Spinal cord (tissue), 10 donors: ENCODE data around the gene SMARCE1. TPM values are rescaled to one million over a fixed set of nuclear protein-coding genes. Genes with fewer than 3 reads are reported as not detected.

ENCODE experiments used
- DNase-seq, 6 donors: peaks; one replicate each; pipeline versions ENCODE4 v3.0.0 to v3.0.0-alpha.2; 2013 to 2015; ENCODE audit warnings: low spot score in 6 of 6, low read depth in 4 of 6
- H3K27ac ChIP-seq: one replicate; pipeline ENCODE4 v1.5.1; 2013; ENCODE audit warnings: low read depth, low read length, control low read depth
- H3K27me3 ChIP-seq: one replicate; pipeline ENCODE4 v1.6.1; 2013; ENCODE audit warnings: low read length; ENCODE audit not compliant: control insufficient read depth, insufficient read depth
- H3K36me3 ChIP-seq: one replicate; pipeline ENCODE4 v1.6.1; 2013; ENCODE audit warnings: low read length; ENCODE audit not compliant: control insufficient read depth, insufficient read depth
- H3K4me1 ChIP-seq: one replicate; pipeline ENCODE4 v1.6.1; 2013; ENCODE audit warnings: low read length; ENCODE audit not compliant: control insufficient read depth, insufficient read depth
- H3K4me3 ChIP-seq: one replicate; pipeline ENCODE4 v1.5.1; 2013; ENCODE audit warnings: low read depth, low read length, control low read depth
- H3K9me3 ChIP-seq: one replicate; pipeline ENCODE4 v1.6.1; 2013; ENCODE audit warnings: low read length; ENCODE audit not compliant: control insufficient read depth, insufficient read depth
- WGBS: methylation state at CpG from one replicate; pipeline ENCODE4 v1.1.5; 2013; ENCODE audit warnings: missing lambda C conversion rate; ENCODE audit not compliant: insufficient coverage; 5-methylcytosine and 5-hydroxymethylcytosine counted together
- polyA plus RNA-seq, 2 donors: library from polyadenylated mRNA; unstranded; fragments of 120-200 nt; gene quantifications; one replicate each; pipeline ENCODE4 v1.2.1, GENCODE V29; 2013; ENCODE audit not compliant: insufficient read length in 2 of 2
- total RNA-seq, 2 donors: library from RNA; depleted of rRNA in 1 of 2; stranded (reverse); fragments of 120-200 nt in 1 of 2; fragments of >200 nt in 1 of 2; gene quantifications; one replicate each; pipeline versions ENCODE4 v1.2.3 to v1.2.4, GENCODE V29; 2013 to 2014
- donor health status: healthy.

Gene SMARCE1
- total and polyA plus RNA-seq, 4 donors, result 77.1 to 133 (median 121) TPM

DNA sequence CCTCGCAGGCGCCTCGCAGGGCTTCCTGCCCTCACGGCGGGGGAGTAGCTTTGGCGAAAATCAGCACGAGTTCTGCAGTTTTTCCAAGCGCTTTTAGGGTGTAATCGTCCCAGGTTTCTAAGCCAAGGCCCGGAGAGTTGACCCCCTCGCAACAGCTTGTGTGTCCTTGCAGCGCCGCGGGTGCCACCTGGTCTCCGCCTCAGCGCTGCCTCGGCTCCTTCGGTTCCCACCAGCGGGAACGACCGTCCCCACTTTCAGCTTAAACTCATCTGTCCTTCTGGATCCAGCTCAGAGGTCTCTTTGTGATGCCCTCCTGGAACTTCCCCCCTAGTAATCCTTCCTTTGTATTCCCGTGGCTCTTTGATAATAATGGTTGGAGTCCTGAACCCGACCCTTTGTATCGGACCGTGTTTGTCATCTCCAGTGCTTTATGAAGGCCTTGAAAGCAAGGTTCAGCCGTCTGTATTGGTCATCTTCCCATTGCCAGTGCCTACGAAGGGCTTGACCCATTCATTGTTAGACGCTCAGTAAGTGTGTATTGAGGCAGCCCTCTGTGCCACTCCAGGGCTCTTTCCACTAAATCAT, 858 bp upstream of the SMARCE1 start:
- 1% methylated on average over 27 of the region's 28 CpGs for WGBS
- Histone ChIP-seq H3K9me3 (no peaks in the 10 kb centered on the region), H3K36me3 (no peaks in the 10 kb centered on the region), H3K27ac (peak overlapping the region; percentile 91), H3K4me3 (peak overlapping the region; percentile 94), H3K4me1 (peaks cover 5% of the 10 kb centered on the region), H3K27me3 (no peaks in the 10 kb centered on the region)
- peak in 2 of 6 donors; percentile 56 to 61 for DNase-seq

DNA sequence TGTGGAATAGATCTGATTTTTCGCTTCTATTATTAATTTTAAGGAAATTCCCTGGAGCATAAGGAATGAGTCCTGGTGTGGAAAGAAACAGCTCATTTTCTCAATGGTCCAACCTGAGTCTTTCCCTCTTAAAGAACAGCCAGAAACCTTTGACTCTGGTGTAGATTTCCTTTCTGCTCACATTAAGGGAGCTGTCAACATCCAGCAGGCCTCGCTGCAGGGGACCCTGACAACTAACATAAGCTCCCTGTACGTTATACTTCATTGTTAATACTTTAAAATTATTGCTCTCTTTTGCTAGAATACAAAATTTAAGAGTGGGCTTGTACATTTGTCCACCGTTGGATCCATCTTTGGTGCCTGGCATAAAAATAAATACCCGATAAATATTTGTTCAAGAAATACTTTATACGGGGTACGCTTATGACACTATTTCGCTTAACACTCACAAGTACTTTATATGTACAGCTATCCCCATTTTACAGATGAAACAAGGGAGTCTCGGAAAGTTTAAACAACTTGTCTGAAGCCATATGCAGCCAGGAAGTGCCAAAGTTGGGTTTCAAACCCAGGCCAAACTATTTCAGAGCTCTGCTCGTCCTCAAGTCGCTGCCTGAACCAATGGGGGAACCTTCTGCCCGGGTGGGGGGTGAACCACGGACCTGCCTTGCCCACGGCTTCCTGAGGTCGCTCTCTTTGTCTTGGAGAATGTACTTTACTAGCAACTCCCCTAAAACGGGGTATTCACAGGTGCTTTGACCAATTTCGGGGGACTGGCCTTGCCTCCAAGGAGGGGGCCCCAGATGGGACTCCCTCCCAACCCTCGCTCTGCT, 611 bp downstream of the SMARCE1 start:
- peaks cover 5% of the 10 kb centered on the region for H3K4me1 ChIP-seq
- 0% methylated on average over 10 of the region's 18 CpGs for WGBS
- peak in 1 of 6 donors; percentile 11 for DNase-seq

DNA sequence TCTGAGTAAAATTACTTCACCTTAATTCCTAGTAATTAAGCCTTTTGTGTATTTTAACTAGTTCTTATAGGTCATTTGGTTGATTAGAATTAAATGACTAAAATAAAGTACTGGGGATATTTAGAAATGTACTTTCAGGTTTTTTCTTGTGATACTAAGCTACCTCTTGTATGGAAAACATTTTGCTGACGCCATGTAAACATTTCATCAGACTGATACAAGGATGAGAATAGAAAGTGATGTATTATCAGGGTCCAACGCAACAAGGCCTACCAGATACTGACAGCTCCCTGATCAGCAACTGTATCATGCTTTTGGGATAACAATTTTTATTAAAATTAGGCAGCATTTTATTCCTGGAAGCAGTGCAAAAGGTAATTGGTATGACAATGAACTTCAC, 1.7 kb downstream of the SMARCE1 start:
- Histone ChIP-seq H3K4me1 (peaks cover 5% of the 10 kb centered on the region), H3K4me3 (no peak overlapping the region), H3K27ac (no peak overlapping the region), H3K36me3 (no peaks in the 10 kb centered on the region), H3K9me3 (no peaks in the 10 kb centered on the region), H3K27me3 (no peaks in the 10 kb centered on the region)
- 60% methylated on average over 1 of the region's 2 CpGs for WGBS
- DNase-seq, result no peak

More for the DNA sequence above, 611 bp downstream of the SMARCE1 start:
- H3K4me3 ChIP-seq, result peak overlapping the region; percentile 94
- H3K27ac ChIP-seq, result peak overlapping the region; percentile 91
- no peaks in the 10 kb centered on the region for H3K9me3 ChIP-seq
- H3K36me3 ChIP-seq, result no peaks in the 10 kb centered on the region
- no peaks in the 10 kb centered on the region for H3K27me3 ChIP-seq

- Histone ChIP-seq H3K4me1 (peaks cover 5% of the 10 kb centered on the region), H3K9me3 (no peaks in the 10 kb centered on the region), H3K27ac (no peak overlapping the region), H3K27me3 (no peaks in the 10 kb centered on the region), H3K36me3 (no peaks in the 10 kb centered on the region), H3K4me3 (no peak overlapping the region)
- DNase-seq, result no peak
Measured at GRCh38 chr17:40645291-40645690, 2.3 kb downstream of the SMARCE1 start.

GRCh38 chr17:40637931-40638330, 9.7 kb downstream of the SMARCE1 start:
- WGBS, result no CpG with 5 or more reads among the region's 2 CpGs
- no peak overlapping the region for H3K27ac ChIP-seq
- no peaks in the 10 kb centered on the region for H3K4me1 ChIP-seq
- DNase-seq, result no peak
- peaks cover 12% of the 10 kb centered on the region for H3K36me3 ChIP-seq
- H3K27me3 ChIP-seq, result no peaks in the 10 kb centered on the region
- no peak overlapping the region for H3K4me3 ChIP-seq
- H3K9me3 ChIP-seq, result no peaks in the 10 kb centered on the region

DNA sequence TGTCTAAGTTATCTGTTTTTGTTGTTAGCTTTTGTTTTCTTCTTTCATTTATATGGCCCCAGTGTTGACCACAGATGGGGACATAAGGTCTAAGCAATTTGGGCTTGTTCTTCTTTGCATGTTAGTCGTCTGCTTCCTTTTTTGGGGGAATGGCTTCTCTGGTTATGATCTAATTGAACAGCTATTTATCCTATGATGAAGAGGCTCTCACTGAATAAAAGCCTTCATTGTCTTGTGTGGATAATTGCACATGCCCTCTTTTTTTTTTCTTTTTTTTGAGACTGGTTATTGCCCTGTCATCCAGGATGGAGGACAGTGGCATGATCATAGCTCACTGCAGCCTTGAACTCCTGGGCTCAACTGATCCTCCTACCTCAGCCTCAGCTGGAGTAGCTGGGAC, 13.7 kb downstream of the SMARCE1 start:
- no peak overlapping the region for H3K27ac ChIP-seq
- H3K9me3 ChIP-seq, result no peaks in the 10 kb centered on the region
- no peak overlapping the region for H3K4me3 ChIP-seq
- no peaks in the 10 kb centered on the region for H3K4me1 ChIP-seq
- H3K36me3 ChIP-seq, result peaks cover 24% of the 10 kb centered on the region
- WGBS, result no CpG with 5 or more reads among the region's 1 CpG
- no peak for DNase-seq
- no peaks in the 10 kb centered on the region for H3K27me3 ChIP-seq

DNA sequence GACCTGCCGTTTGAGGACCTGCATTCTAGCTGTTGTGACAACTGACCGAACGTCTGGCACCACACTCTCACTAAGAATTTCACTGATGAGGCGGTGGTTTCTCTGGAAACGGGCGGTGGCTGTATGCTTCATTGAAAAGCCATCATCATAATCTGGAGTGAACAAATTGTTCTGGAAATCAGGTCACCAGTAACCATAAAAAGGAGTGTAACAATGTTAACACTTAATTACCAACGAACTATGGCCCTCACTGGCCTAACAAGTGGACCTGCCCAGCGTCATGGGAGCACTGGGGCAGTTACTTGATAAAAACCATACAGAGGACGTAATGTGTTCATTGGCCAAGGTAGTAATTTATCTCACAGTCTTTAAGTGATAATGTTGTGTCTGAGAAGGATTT, 15.4 kb downstream of the SMARCE1 start:
- H3K27me3 ChIP-seq, result no peaks in the 10 kb centered on the region
- H3K9me3 ChIP-seq, result no peaks in the 10 kb centered on the region
- peaks cover 28% of the 10 kb centered on the region for H3K36me3 ChIP-seq
- WGBS, result 58% methylated on average over 2 of the region's 9 CpGs
- DNase-seq, result no peak
- no peak overlapping the region for H3K27ac ChIP-seq
- no peak overlapping the region for H3K4me3 ChIP-seq
- H3K4me1 ChIP-seq, result no peaks in the 10 kb centered on the region

- no CpG with 5 or more reads among the region's 2 CpGs for WGBS
- DNase-seq, result no peak
- H3K4me3 ChIP-seq, result no peak overlapping the region
- H3K27ac ChIP-seq, result no peak overlapping the region
- no peaks in the 10 kb centered on the region for H3K27me3 ChIP-seq
- H3K36me3 ChIP-seq, result peaks cover 24% of the 10 kb centered on the region
- H3K9me3 ChIP-seq, result no peaks in the 10 kb centered on the region
- no peaks in the 10 kb centered on the region for H3K4me1 ChIP-seq
Measured at GRCh38 chr17:40629842-40630241, 17.8 kb downstream of the SMARCE1 start.

DNA sequence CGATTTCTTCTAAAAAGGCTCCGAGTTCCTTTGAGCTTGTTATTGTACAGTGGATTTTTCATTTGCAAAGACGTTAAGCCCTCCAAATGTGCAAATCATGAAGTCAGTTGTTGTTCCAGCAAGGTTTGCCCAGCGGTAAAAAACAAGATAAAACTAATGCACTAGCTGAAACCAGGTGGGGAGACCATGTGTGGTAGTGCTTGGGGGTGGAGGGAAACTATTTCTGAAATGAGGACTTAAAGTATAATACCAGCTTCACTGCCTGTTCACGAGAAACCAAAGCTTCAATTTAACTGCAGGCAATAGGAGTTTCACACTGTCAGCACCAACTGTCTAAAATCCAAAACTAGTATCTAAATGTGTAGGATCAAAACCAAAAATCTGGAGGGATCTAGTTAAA, 22.3 kb downstream of the SMARCE1 start:
- WGBS, result 28% methylated on average over 2 of the region's 5 CpGs
- Histone ChIP-seq H3K27me3 (no peaks in the 10 kb centered on the region), H3K36me3 (peaks cover 4% of the 10 kb centered on the region), H3K27ac (no peak overlapping the region), H3K4me1 (no peaks in the 10 kb centered on the region), H3K4me3 (no peak overlapping the region), H3K9me3 (no peaks in the 10 kb centered on the region)
- peak in 1 of 6 donors; percentile 55 for DNase-seq
